GM23338 (cell line): ENCODE measurements around the gene SPIRE2. TPM values are rescaled to one million over a fixed set of nuclear protein-coding genes. Genes with fewer than 3 reads are reported as not detected.
"Not testable (repeated sequence)": the region's sequence is repeated elsewhere in the genome, so short reads cannot be mapped to it uniquely, and the experiment has no call there.

Source experiments
- ATAC-seq: fragments of 200-7000 bp; cut with Tn5 transposase; 3 replicates; pipeline ENCODE4 v1.9.1; 2020
- DNase-seq: peaks from one replicate; pipeline ENCODE4 v3.0.0-alpha.2; 2015; ENCODE audit warnings: low spot score
- H2AFZ ChIP-seq: fragments of 200-600 bp; sonication (generic); 2 replicates; pipeline ENCODE4 v1.8.0; 2016; ENCODE audit warnings: antibody characterized with exemption, mild to moderate bottlenecking, moderate library complexity
- H3F3A ChIP-seq: fragments of 200-600 bp; sonication (generic); replicated peaks from 2 replicates; pipeline ENCODE4 v1.8.0; 2017; ENCODE audit warnings: antibody characterized with exemption, mixed run types, low read depth
- H3K27ac ChIP-seq: fragments of 200-600 bp; sonication (generic); 2 replicates; pipeline ENCODE4 v1.6.1; 2016; ENCODE audit warnings: low read depth
- H3K27me3 ChIP-seq: fragments of 200-600 bp; sonication (generic); 2 replicates; pipeline ENCODE4 v1.8.0; 2016; ENCODE audit warnings: mild to moderate bottlenecking, mixed run types, moderate library complexity; ENCODE audit not compliant: insufficient read depth
- H3K36me3 ChIP-seq: fragments of 200-600 bp; sonication (generic); 2 replicates; pipeline ENCODE4 v1.8.0; 2016; ENCODE audit warnings: mild to moderate bottlenecking; ENCODE audit not compliant: insufficient read depth
- H3K4me1 ChIP-seq: fragments of 200-600 bp; sonication (generic); 2 replicates; pipeline ENCODE4 v1.8.0; 2016; ENCODE audit warnings: mild to moderate bottlenecking, moderate library complexity; ENCODE audit not compliant: insufficient read depth
- H3K4me2 ChIP-seq: fragments of 200-600 bp; sonication (generic); 2 replicates; pipeline ENCODE4 v1.7.1; 2017; ENCODE audit warnings: mixed run types
- H3K4me3 ChIP-seq: fragments of 200-600 bp; sonication (generic); 2 replicates; pipeline ENCODE4 v1.6.1; 2016; ENCODE audit warnings: mixed run types
- H3K79me2 ChIP-seq: fragments of 200-600 bp; sonication (generic); replicated peaks from 2 replicates; pipeline ENCODE4 v1.8.0; 2017; ENCODE audit warnings: mild to moderate bottlenecking; ENCODE audit not compliant: insufficient read depth
- H3K9me2 ChIP-seq: fragments of 200-600 bp; sonication (generic); 2 replicates; pipeline ENCODE4 v1.8.0; 2017; ENCODE audit not compliant: insufficient read depth
- H4K20me1 ChIP-seq: fragments of 200-600 bp; sonication (generic); replicated peaks from 2 replicates; pipeline ENCODE4 v1.8.0; 2017; ENCODE audit warnings: mild to moderate bottlenecking; ENCODE audit not compliant: insufficient read depth
- H3K27ac Mint-ChIP-seq: 2 replicates; pipeline ENCODE4 v1.8.0; 2020; ENCODE audit warnings: inconsistent platforms, mild to moderate bottlenecking, moderate library complexity, mixed read lengths
- H3K27me3 Mint-ChIP-seq: 3 replicates; pipeline ENCODE4 v1.8.0; 2022; ENCODE audit warnings: low read depth, mild to moderate bottlenecking, moderate library complexity, mixed read lengths, inconsistent platforms; ENCODE audit not compliant: insufficient read depth, poor library complexity
- H3K36me3 Mint-ChIP-seq: 3 replicates; pipeline ENCODE4 v1.8.0; 2021; ENCODE audit warnings: low read depth, mild to moderate bottlenecking, inconsistent platforms, moderate library complexity, mixed read lengths
- H3K4me1 Mint-ChIP-seq: 3 replicates; pipeline ENCODE4 v1.8.0; 2020; ENCODE audit warnings: mild to moderate bottlenecking, inconsistent platforms, mixed read lengths
- H3K4me3 Mint-ChIP-seq: 3 replicates; pipeline ENCODE4 v1.8.0; 2021; ENCODE audit warnings: moderate library complexity, mild to moderate bottlenecking, inconsistent platforms, mixed read lengths
- H3K9me3 Mint-ChIP-seq: 3 replicates; pipeline ENCODE4 v1.8.0; 2020; ENCODE audit warnings: moderate library complexity, mild to moderate bottlenecking, inconsistent platforms, mixed read lengths
- CTCF ChIP-seq, 2 experiments: fragments of 200-600 bp in 1 of 2; sonication (generic) in 1 of 2; conservative IDR thresholded peaks; 2 replicates each; pipeline versions ENCODE4 v1.5.1 to v1.6.1; 2016 to 2017; ENCODE audit warnings: antibody characterized with exemption in 2 of 2, low read depth in 2 of 2, mild to moderate bottlenecking in 2 of 2, moderate library complexity in 1 of 2
- JUNB ChIP-seq: IDR thresholded peaks from one replicate; pipeline ENCODE4 v1.6.1; 2016; ENCODE audit warnings: antibody characterized with exemption; ENCODE audit not compliant: unreplicated experiment
- polyA plus RNA-seq: library from polyadenylated mRNA; unstranded; fragments of >200 nt; fragmentation: Nextera tagmentation; extraction: Ambion mirVana; gene quantifications from 2 replicates; pipeline ENCODE4 v1.2.1, GENCODE V29; 2016
- total RNA-seq: library from RNA; depleted of rRNA; stranded (reverse); fragments of >200 nt; shearing (Covaris generic); gene quantifications from 2 replicates; pipeline ENCODE4 v1.2.3, GENCODE V29; 2014
- TF ChIP-seq, protein P1 (sequence below): IDR thresholded peaks from 2 replicates; pipeline ENCODE4 v1.6.1; 2016; ENCODE audit warnings: antibody characterized with exemption

The SPIRE2 gene
- total and polyA plus RNA-seq, 2 experiments from 2014 or later = 5.0 to 15.2 TPM

DNA sequence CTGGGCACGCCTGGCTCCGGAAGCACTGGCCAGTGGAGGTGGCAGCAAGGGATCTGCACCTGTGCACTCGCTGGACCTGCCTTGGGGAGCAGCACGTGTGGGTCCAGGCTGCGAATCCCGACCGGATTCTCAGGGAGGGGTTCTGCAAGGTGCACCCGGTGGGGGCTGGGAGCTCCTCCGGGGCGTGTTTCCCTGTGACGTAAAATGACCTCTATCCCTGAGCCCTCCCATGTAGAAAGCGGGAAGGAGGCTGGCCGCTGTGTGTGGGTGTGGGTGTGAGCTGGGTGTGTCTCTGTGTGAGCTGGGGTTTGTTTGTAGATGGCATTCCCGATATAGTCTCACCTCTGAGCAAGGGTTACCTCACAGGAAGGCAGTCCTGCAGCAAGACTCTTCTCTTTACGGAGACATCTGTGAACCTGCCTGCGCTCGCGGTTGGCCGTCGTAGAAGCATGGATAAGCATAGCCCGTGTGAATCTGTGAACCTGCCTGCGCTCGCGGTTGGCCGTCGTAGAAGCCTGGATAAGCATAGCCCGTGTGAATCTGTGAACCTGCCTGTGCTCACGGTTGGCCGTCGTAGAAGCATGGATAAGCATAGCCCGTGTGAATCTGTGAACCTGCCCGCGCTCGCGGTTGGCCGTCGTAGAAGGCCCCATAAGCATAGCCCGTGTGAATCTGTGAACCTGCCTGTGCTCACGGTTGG lies 5.5 kb downstream of the SPIRE2 start:
- H3K36me3 ChIP-seq, ATAC-seq: not testable (repeated sequence)

DNA sequence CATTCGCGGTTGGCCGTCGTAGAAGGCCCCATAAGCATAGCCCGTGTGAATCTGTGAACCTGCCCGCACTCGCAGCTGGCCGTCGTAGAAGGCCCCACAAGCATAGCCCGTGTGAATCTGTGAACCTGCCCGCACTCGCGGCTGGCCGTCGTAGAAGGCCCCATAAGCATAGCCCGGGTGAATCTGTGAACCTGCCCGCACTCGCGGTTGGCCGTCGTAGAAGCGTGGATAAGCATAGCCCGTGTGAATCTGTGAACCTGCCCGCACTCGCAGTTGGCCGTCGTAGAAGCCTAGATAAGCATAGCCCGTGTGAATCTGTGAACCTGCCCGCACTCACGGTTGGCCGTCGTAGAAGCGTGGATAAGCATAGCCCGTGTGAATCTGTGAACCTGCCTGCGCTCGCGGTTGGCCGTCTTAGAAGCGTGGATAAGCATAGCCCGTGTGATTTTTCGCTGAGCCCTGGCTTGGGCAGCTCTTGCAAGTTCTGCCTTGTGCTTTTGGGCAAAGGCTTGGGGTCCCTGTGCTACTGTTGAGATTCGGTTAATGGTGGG lies 6.6 kb downstream of the SPIRE2 start:
- not testable (repeated sequence) for H3K36me3 ChIP-seq, H3K79me2 ChIP-seq, DNase-seq, H3K9me2 ChIP-seq, H3K4me1 ChIP-seq, H4K20me1 ChIP-seq, H3K27ac Mint-ChIP-seq, ATAC-seq, H3K4me3 ChIP-seq, H3K4me3 Mint-ChIP-seq, H3K9me3 Mint-ChIP-seq, H2AFZ ChIP-seq, H3K27me3 ChIP-seq, H3K4me2 ChIP-seq, H3K27ac ChIP-seq, H3F3A ChIP-seq, H3K27me3 Mint-ChIP-seq
- peaks cover 21% of the 10 kb centered on the region for H3K36me3 Mint-ChIP-seq
- H3K4me1 Mint-ChIP-seq = peaks cover 20% of the 10 kb centered on the region

More for the DNA sequence above, 5.5 kb downstream of the SPIRE2 start:
- Mint-ChIP-seq H3K4me1 (peaks cover 16% of the 10 kb centered on the region), H3K36me3 (peaks cover 21% of the 10 kb centered on the region)
- not testable (repeated sequence) for H3K79me2 ChIP-seq, H3K9me3 Mint-ChIP-seq, H3K4me3 ChIP-seq, H3K9me2 ChIP-seq, H3K4me3 Mint-ChIP-seq, H3K27ac Mint-ChIP-seq, H3F3A ChIP-seq, DNase-seq, H3K27me3 Mint-ChIP-seq, H3K27me3 ChIP-seq, H2AFZ ChIP-seq, H4K20me1 ChIP-seq, H3K4me2 ChIP-seq, H3K27ac ChIP-seq, H3K4me1 ChIP-seq

GRCh38 chr16:89836484-89836883 lies 8.2 kb downstream of the SPIRE2 start:
- H3K27me3 ChIP-seq, DNase-seq, H3K27ac Mint-ChIP-seq: not testable (repeated sequence)

DNA sequence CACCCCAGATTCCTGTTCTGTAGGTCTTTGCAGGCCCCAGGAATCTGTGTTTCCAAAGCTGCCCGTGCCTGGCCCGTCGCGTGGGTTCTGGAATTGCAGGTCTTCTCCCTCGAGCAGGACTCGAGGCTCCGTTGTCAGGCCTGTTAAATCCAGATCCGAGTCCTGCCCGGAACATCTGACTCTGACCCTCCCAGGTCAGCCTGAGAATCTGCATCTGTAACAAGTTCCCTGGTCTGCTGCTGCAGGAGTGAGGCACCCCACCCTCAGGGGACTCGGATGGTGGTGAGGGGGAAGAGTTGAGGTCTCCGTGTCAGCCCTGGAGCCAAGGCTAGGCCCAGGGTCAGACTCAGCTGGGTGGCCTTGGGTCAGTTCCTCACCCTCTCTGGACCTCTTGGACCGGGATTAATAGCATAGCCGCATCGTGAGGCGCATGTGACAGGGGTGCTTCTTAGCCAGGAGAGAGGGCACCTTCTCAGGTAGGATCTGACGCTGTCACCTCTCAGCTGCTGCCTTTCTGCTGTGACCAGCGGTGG lies 8.8 kb downstream of the SPIRE2 start:
- Histone ChIP-seq H3F3A (no peaks in the 10 kb centered on the region; the same call in 1 of the 2 replicates), H3K4me3 (no peak overlapping the region), H3K27me3 (no peaks in the 10 kb centered on the region), H3K79me2 (no peaks in the 10 kb centered on the region), H4K20me1 (0 out of 2 replicates have a peak, but pooled peaks cover 4% of the 10 kb centered on the region), H3K36me3 (no peaks in the 10 kb centered on the region), H3K4me2 (no peak overlapping the region), H3K27ac (no peak overlapping the region), H3K4me1 (no peaks in the 10 kb centered on the region; the same call in 1 of the 2 replicates), H2AFZ (no peak overlapping the region), H3K9me2 (no peaks in the 10 kb centered on the region)
- Mint-ChIP-seq H3K9me3 (no peaks in the 10 kb centered on the region), H3K4me1 (peaks cover 16% of the 10 kb centered on the region), H3K36me3 (peaks cover 21% of the 10 kb centered on the region), H3K27me3 (peaks cover 5% of the 10 kb centered on the region), H3K27ac (no peak overlapping the region), H3K4me3 (no peak overlapping the region)
- no peak for DNase-seq
- ATAC-seq = no peak
- TF ChIP-seq JUNB = no peak
- TF ChIP-seq CTCF (conservative IDR thresholded peaks at IDR 0.05; ENCODE audit: low read depth in 2 of 2) = no peak
- TF ChIP-seq, protein P1, sequence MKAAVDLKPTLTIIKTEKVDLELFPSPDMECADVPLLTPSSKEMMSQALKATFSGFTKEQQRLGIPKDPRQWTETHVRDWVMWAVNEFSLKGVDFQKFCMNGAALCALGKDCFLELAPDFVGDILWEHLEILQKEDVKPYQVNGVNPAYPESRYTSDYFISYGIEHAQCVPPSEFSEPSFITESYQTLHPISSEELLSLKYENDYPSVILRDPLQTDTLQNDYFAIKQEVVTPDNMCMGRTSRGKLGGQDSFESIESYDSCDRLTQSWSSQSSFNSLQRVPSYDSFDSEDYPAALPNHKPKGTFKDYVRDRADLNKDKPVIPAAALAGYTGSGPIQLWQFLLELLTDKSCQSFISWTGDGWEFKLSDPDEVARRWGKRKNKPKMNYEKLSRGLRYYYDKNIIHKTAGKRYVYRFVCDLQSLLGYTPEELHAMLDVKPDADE = no peak

More at GRCh38 chr16:89836484-89836883, 8.2 kb downstream of the SPIRE2 start:
- H3K4me3 ChIP-seq, H3K9me3 Mint-ChIP-seq, H3K36me3 ChIP-seq, H3K4me2 ChIP-seq, H3K79me2 ChIP-seq, H3K27ac ChIP-seq, H4K20me1 ChIP-seq, H3K9me2 ChIP-seq, ATAC-seq, H3K4me3 Mint-ChIP-seq, H3K4me1 ChIP-seq, H3K27me3 Mint-ChIP-seq, H2AFZ ChIP-seq, H3F3A ChIP-seq: not testable (repeated sequence)
- Mint-ChIP-seq H3K36me3 (peaks cover 21% of the 10 kb centered on the region), H3K4me1 (peaks cover 20% of the 10 kb centered on the region)
